Measurements from ENCODE around the gene KRTAP12-1.

KRTAP12-1 gene

GRCh38 chr21:44637018-44637850 is 44.7 kb downstream of the KRTAP12-1 start, which contains the start of gene KRTAP10-10:
TSS of gene KRTAP10-10 (plus strand) at chr21:44637356. CDS start at chr21:44637418, 62 bp downstream.
- no peak within 1 kb of the TSS for H3K4me3 ChIP-seq (ENCODE audit: low read length)
- TF ChIP-seq CTCF (conservative IDR thresholded peaks at IDR 0.05; ENCODE audit: low read length): no peak
- DNase-seq (ENCODE audit: low read depth): no peak

- H3K4me3 ChIP-seq (ENCODE audit: low read length): no peak overlapping the region
- TF ChIP-seq CTCF (conservative IDR thresholded peaks at IDR 0.05; ENCODE audit: low read length): no peak
- no peak for DNase-seq (ENCODE audit: low read depth)
Observed at GRCh38 chr21:44636209-44637017, 45.5 kb downstream of the KRTAP12-1 start.

GRCh38 chr21:44632067-44632466 is 49.9 kb downstream of the KRTAP12-1 start:
- TF ChIP-seq CTCF (conservative IDR thresholded peaks at IDR 0.05; ENCODE audit: low read length): no peak
- no peak overlapping the region for H3K4me3 ChIP-seq (ENCODE audit: low read length)
- DNase-seq (ENCODE audit: low read depth): no peak

All from AG10803 (cell line).